22Rv1 (cell line): ENCODE data around the gene HERC3.

Experiments used
- CTCF ChIP-seq: fragments of 450-650 bp; IDR thresholded peaks from 2 replicates; pipeline ENCODE4 v1.5.1; 2017; ENCODE audit warnings: mild to moderate bottlenecking
- ZFX ChIP-seq: fragments of 450-650 bp; IDR thresholded peaks from 2 replicates; pipeline ENCODE4 v1.6.1; 2017; ENCODE audit warnings: antibody characterized with exemption, borderline replicate concordance

GRCh38 chr4:88604978-88605678, 12.8 kb downstream of the HERC3 start:
- TF ChIP-seq CTCF (no peak), ZFX (no peak)
